Liver (tissue), 3 donors: ENCODE data around the gene FLOT1.

Experiments used
- EGR1 ChIP-seq, 2 donors: IDR thresholded peaks; 2 replicates each; pipeline ENCODE4 v1.6.1; 2016 to 2018; ENCODE audit warnings: antibody characterized with exemption in 2 of 2, low read depth in 2 of 2
- GABPA ChIP-seq, 2 donors: IDR thresholded peaks in 1 of 2; conservative IDR thresholded peaks in 1 of 2; 2 replicates each; pipeline ENCODE4 v1.6.1; 2016; ENCODE audit warnings: antibody characterized with exemption in 2 of 2, mild to moderate bottlenecking in 1 of 2, moderate library complexity in 1 of 2
- RAD21 ChIP-seq, 2 donors: IDR thresholded peaks; 2 replicates each; pipeline ENCODE4 v1.6.1; 2016; ENCODE audit warnings: antibody characterized with exemption in 2 of 2, mild to moderate bottlenecking in 2 of 2
- SP1 ChIP-seq: IDR thresholded peaks from 2 replicates; pipeline ENCODE4 v1.6.1; 2018; ENCODE audit warnings: antibody characterized with exemption, mild to moderate bottlenecking
- TAF1 ChIP-seq: conservative IDR thresholded peaks from 2 replicates; pipeline ENCODE4 v1.6.1; 2016; ENCODE audit warnings: antibody characterized with exemption, mild to moderate bottlenecking
- TF ChIP-seq, protein P1 (sequence below): fragments of 150-350 bp; IDR thresholded peaks from 2 replicates; pipeline ENCODE4 v1.5.1; 2017; ENCODE audit warnings: improper control_type of control experiment, low read depth, low read length; ENCODE audit not compliant: missing input control
- TF ChIP-seq, protein P2 (sequence below): IDR thresholded peaks from 2 replicates; pipeline ENCODE4 v1.6.1; 2016; ENCODE audit warnings: antibody characterized with exemption, mild to moderate bottlenecking
- donor health status: healthy.
- donor health status: healthy.

DNA sequence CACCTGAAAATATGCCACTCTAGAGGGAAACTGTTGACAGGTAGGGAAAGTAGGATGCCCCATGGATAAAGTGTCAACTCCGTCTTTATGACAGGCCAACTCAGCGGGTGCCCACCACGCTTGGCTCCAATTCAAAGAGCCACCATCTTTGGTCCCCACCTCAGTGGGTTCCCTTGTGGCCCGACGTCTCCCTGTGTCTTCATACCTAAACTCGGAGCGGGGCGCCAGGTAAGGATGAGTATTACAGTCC, 25.7 kb downstream of the FLOT1 start:
- TF ChIP-seq, protein P1, sequence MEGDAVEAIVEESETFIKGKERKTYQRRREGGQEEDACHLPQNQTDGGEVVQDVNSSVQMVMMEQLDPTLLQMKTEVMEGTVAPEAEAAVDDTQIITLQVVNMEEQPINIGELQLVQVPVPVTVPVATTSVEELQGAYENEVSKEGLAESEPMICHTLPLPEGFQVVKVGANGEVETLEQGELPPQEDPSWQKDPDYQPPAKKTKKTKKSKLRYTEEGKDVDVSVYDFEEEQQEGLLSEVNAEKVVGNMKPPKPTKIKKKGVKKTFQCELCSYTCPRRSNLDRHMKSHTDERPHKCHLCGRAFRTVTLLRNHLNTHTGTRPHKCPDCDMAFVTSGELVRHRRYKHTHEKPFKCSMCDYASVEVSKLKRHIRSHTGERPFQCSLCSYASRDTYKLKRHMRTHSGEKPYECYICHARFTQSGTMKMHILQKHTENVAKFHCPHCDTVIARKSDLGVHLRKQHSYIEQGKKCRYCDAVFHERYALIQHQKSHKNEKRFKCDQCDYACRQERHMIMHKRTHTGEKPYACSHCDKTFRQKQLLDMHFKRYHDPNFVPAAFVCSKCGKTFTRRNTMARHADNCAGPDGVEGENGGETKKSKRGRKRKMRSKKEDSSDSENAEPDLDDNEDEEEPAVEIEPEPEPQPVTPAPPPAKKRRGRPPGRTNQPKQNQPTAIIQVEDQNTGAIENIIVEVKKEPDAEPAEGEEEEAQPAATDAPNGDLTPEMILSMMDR = no peak
- TF ChIP-seq SP1 (no peak), TAF1 (no peak), GABPA (IDR thresholded peaks at IDR 0.05 in 1 of 2, conservative IDR thresholded peaks at IDR 0.05 in 1 of 2) (no peak), RAD21 (IDR thresholded peaks at IDR 0.05) (no peak), EGR1 (IDR thresholded peaks at IDR 0.05; ENCODE audit: low read depth in 2 of 2) (no peak)
- TF ChIP-seq, protein P2, sequence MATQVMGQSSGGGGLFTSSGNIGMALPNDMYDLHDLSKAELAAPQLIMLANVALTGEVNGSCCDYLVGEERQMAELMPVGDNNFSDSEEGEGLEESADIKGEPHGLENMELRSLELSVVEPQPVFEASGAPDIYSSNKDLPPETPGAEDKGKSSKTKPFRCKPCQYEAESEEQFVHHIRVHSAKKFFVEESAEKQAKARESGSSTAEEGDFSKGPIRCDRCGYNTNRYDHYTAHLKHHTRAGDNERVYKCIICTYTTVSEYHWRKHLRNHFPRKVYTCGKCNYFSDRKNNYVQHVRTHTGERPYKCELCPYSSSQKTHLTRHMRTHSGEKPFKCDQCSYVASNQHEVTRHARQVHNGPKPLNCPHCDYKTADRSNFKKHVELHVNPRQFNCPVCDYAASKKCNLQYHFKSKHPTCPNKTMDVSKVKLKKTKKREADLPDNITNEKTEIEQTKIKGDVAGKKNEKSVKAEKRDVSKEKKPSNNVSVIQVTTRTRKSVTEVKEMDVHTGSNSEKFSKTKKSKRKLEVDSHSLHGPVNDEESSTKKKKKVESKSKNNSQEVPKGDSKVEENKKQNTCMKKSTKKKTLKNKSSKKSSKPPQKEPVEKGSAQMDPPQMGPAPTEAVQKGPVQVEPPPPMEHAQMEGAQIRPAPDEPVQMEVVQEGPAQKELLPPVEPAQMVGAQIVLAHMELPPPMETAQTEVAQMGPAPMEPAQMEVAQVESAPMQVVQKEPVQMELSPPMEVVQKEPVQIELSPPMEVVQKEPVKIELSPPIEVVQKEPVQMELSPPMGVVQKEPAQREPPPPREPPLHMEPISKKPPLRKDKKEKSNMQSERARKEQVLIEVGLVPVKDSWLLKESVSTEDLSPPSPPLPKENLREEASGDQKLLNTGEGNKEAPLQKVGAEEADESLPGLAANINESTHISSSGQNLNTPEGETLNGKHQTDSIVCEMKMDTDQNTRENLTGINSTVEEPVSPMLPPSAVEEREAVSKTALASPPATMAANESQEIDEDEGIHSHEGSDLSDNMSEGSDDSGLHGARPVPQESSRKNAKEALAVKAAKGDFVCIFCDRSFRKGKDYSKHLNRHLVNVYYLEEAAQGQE = no peak
